ENCODE measurements around the gene POLD3.

POLD3 gene

GRCh38 chr11:74672332-74672955, 80.1 kb downstream of the POLD3 start:
- DNase-seq (ENCODE audit: extremely low read depth in 1 of 2, low read depth in 1 of 2) = no peak

- DNase-seq (ENCODE audit: extremely low read depth in 1 of 2, low read depth in 1 of 2) = no peak
Measured at GRCh38 chr11:74672956-74673692, 80.7 kb downstream of the POLD3 start.

- DNase-seq (ENCODE audit: extremely low read depth in 1 of 2, low read depth in 1 of 2) = no peak
Measured at GRCh38 chr11:74673693-74674360, 81.4 kb downstream of the POLD3 start.

GRCh38 chr11:74675761-74676160, 83.4 kb downstream of the POLD3 start:
- DNase-seq (ENCODE audit: extremely low read depth in 1 of 2, low read depth in 1 of 2) = no peak

GRCh38 chr11:74676596-74676995, 84.2 kb downstream of the POLD3 start:
- DNase-seq (ENCODE audit: extremely low read depth in 1 of 2, low read depth in 1 of 2) = no peak

GRCh38 chr11:74677131-74677530, 84.7 kb downstream of the POLD3 start:
- no peak for DNase-seq (ENCODE audit: extremely low read depth in 1 of 2, low read depth in 1 of 2)

- DNase-seq (ENCODE audit: extremely low read depth in 1 of 2, low read depth in 1 of 2) = no peak
Measured at GRCh38 chr11:74678041-74678440, 85.7 kb downstream of the POLD3 start.

- no peak for DNase-seq (ENCODE audit: extremely low read depth in 1 of 2, low read depth in 1 of 2)
Measured at GRCh38 chr11:74678591-74679512, 86.5 kb downstream of the POLD3 start.

GRCh38 chr11:74679513-74679865, 87.1 kb downstream of the POLD3 start:
- DNase-seq (ENCODE audit: extremely low read depth in 1 of 2, low read depth in 1 of 2) = no peak

GRCh38 chr11:74680035-74680671, 87.8 kb downstream of the POLD3 start:
- DNase-seq (ENCODE audit: extremely low read depth in 1 of 2, low read depth in 1 of 2) = no peak

GRCh38 chr11:74680703-74681531, 88.5 kb downstream of the POLD3 start:
- DNase-seq (ENCODE audit: extremely low read depth in 1 of 2, low read depth in 1 of 2) = no peak

GRCh38 chr11:74681686-74682651, 89.6 kb downstream of the POLD3 start:
- no peak for DNase-seq (ENCODE audit: extremely low read depth in 1 of 2, low read depth in 1 of 2)

- DNase-seq (ENCODE audit: extremely low read depth in 1 of 2, low read depth in 1 of 2) = no peak
Measured at GRCh38 chr11:74682731-74683278, 90.4 kb downstream of the POLD3 start.

- no peak for DNase-seq (ENCODE audit: extremely low read depth in 1 of 2, low read depth in 1 of 2)
Measured at GRCh38 chr11:74683279-74683871, 91.0 kb downstream of the POLD3 start.

GRCh38 chr11:74683941-74684481, 91.6 kb downstream of the POLD3 start:
- DNase-seq (ENCODE audit: extremely low read depth in 1 of 2, low read depth in 1 of 2) = no peak

GRCh38 chr11:74684661-74685060, 92.3 kb downstream of the POLD3 start:
- DNase-seq (ENCODE audit: extremely low read depth in 1 of 2, low read depth in 1 of 2) = no peak

- DNase-seq (ENCODE audit: extremely low read depth in 1 of 2, low read depth in 1 of 2) = no peak
Measured at GRCh38 chr11:74685338-74685737, 93.0 kb downstream of the POLD3 start.

- DNase-seq (ENCODE audit: extremely low read depth in 1 of 2, low read depth in 1 of 2) = no peak
Measured at GRCh38 chr11:74685905-74686304, 93.5 kb downstream of the POLD3 start.
